Right lobe of liver (tissue), 4 donors: ENCODE measurements around the gene TPSD1.

Experiments used
- CTCF ChIP-seq, 4 donors: fragments of 200-600 bp in 3 of 4; fragments of 450-650 bp in 1 of 4; IDR thresholded peaks; one replicate each; pipeline versions ENCODE4 v1.5.1 to v1.8.0; 2016 to 2022; ENCODE audit warnings: antibody characterized with exemption in 4 of 4, mild to moderate bottlenecking in 2 of 4
- POLR2A ChIP-seq: fragments of 450-650 bp; IDR thresholded peaks from one replicate; pipeline ENCODE4 v1.6.1; 2017; ENCODE audit warnings: antibody characterized with exemption, mild to moderate bottlenecking
- donor health status: DM: no; HTN: no; CAD: no.
- donor health status: DM: no; HTN: no; CAD: no.
- donor health status: DM: no; HTN: yes; CAD: no.

GRCh38 chr16:1245452-1246020, 10.3 kb upstream of the TPSD1 start:
- TF ChIP-seq POLR2A, result no peak
- TF ChIP-seq CTCF (IDR thresholded peaks at IDR 0.05), result no peak
